Pancreas (tissue), 10 donors: Measurements from ENCODE around the gene BACH2. TPM values are rescaled to one million over a fixed set of nuclear protein-coding genes. Genes with fewer than 3 reads are reported as not detected.

Source experiments
- ATAC-seq, 4 donors: fragments of 200-7000 bp; cut with Tn5 transposase; one replicate each; pipeline versions ENCODE4 v1.8.0 to v1.9.1; 2020; ENCODE audit warnings: mild to moderate bottlenecking in 4 of 4, moderate library complexity in 4 of 4
- DNase-seq, 6 donors: peaks; one replicate each; pipeline ENCODE4 v3.0.0-alpha.2; 2020
- FAIRE-seq: peaks from 2 replicates; lab custom pipeline; 2012; peaks lifted over from hg19 to GRCh38; lab: Jason Lieb, UNC
- H3K27ac ChIP-seq, 4 donors: fragments of 200-600 bp; sonication (generic); 1 replicate in 3 of 4; 2 replicates in 1 of 4; pipeline versions ENCODE4 v1.5.0 to v1.8.0; 2020
- H3K27me3 ChIP-seq, 4 donors: fragments of 200-600 bp; one replicate each; pipeline ENCODE4 v1.8.0; 2021
- H3K36me3 ChIP-seq, 3 donors: fragments of 200-600 bp; sonication (generic) in 1 of 3; one replicate each; pipeline versions ENCODE4 v1.5.0 to v1.8.0; 2020 to 2021
- H3K4me1 ChIP-seq, 3 donors: fragments of 200-600 bp; one replicate each; pipeline ENCODE4 v1.8.0; 2021
- H3K4me3 ChIP-seq, 4 donors: fragments of 200-600 bp; sonication (generic) in 2 of 4; one replicate each; pipeline versions ENCODE4 v1.5.0 to v1.8.0; 2020 to 2021
- H3K9me3 ChIP-seq, 4 donors: fragments of 200-600 bp; one replicate each; pipeline ENCODE4 v1.8.0; 2021
- CTCF ChIP-seq, 4 donors: fragments of 200-600 bp; sonication (generic) in 3 of 4; IDR thresholded peaks; one replicate each; pipeline versions ENCODE4 v1.5.0 to v1.8.0; 2021; ENCODE audit warnings: antibody characterized with exemption in 4 of 4
- WGBS, 2 donors: extraction: QIAGEN DNeasy Blood & Tissue Kit; methylation state at CpG; one replicate each; pipeline ENCODE4 v1.1.7; 2013; 5-methylcytosine and 5-hydroxymethylcytosine counted together
- intact Hi-C, 3 donors: fragments of 100-400 bp; cut with DNase I; formaldehyde crosslinking; loops; one replicate each; pipeline versions ENCODE4 v1.11.1 to v1.14.2; 2022
- polyA plus RNA-seq, 2 donors: library from polyadenylated mRNA; stranded (reverse); fragments of 200-250 nt; gene quantifications; one replicate each; pipeline ENCODE4 v1.2.3, GENCODE V29; 2013
- total RNA-seq, 6 donors: library from RNA; stranded (reverse); fragmentation: NEBNext Ultra II Directional in 4 of 6; extraction: Animal tissue kit (Norgen Biotek cat#: 25700) in 4 of 6; gene quantifications; one replicate each; pipeline versions ENCODE4 v1.2.1 to v1.2.4, GENCODE V29; 2021 to 2023
- donor health status: healthy with polysubstance abuse.
- donor health status: DM: no; HTN: no; CAD: no; lungs with moderate emphysema.
- donor health status: DM: no; HTN: no; CAD: no.
- donor health status: control.
- donor health status: control.
- donor health status: Bipolar disorder and iron deficiency.
- donor health status: DM: yes; HTN: yes; CAD: no.
- donor health status: DM: no; HTN: no; CAD: no.
- donor health status: DM: no; HTN: no; CAD: no.
- donor health status: DM: yes; HTN: yes; CAD: no.

BACH2 gene
- total and polyA plus RNA-seq, 8 donors = 0.61 to 8.0 (median 4.9) TPM

- Histone ChIP-seq H3K4me3 (no peak overlapping the region), H3K27me3 (no peaks in the 10 kb centered on the region), H3K4me1 (no peaks in the 10 kb centered on the region), H3K36me3 (no peaks in the 10 kb centered on the region), H3K27ac (no peak overlapping the region), H3K9me3 (no peaks in the 10 kb centered on the region)
- TF ChIP-seq CTCF (IDR thresholded peaks at IDR 0.05) = no peak
- no peak for FAIRE-seq
- no peak for ATAC-seq
- 77 to 83% methylated on average over 6 of the region's 6 CpGs for WGBS, 2 donors
- DNase-seq = no peak
- intact Hi-C loops = no loop called here
Measured at GRCh38 chr6:90323706-90324105, 27.1 kb upstream of the BACH2 start.

GRCh38 chr6:90322976-90323474 lies 26.4 kb upstream of the BACH2 start:
- Histone ChIP-seq H3K9me3 (no peaks in the 10 kb centered on the region), H3K36me3 (no peaks in the 10 kb centered on the region), H3K4me1 (no peaks in the 10 kb centered on the region), H3K4me3 (no peak overlapping the region), H3K27me3 (no peaks in the 10 kb centered on the region), H3K27ac (no peak overlapping the region)
- DNase-seq (no peak), ATAC-seq (no peak), FAIRE-seq (no peak)
- WGBS, 2 donors = 55 to 71% methylated on average over 3 of the region's 3 CpGs
- intact Hi-C loops = no loop called here
- TF ChIP-seq CTCF (IDR thresholded peaks at IDR 0.05) = no peak

- ATAC-seq (no peak), DNase-seq (no peak), FAIRE-seq (no peak)
- no peak overlapping the region for H3K4me3 ChIP-seq
- no peak for TF ChIP-seq CTCF (IDR thresholded peaks at IDR 0.05)
- H3K4me1 ChIP-seq = no peaks in the 10 kb centered on the region
- WGBS, 2 donors = 56 to 70% methylated on average over 6 of the region's 6 CpGs
- H3K9me3 ChIP-seq = no peaks in the 10 kb centered on the region
- intact Hi-C loops = no loop called here
- H3K36me3 ChIP-seq = no peaks in the 10 kb centered on the region
- no peak overlapping the region for H3K27ac ChIP-seq
- H3K27me3 ChIP-seq = no peaks in the 10 kb centered on the region
Measured at GRCh38 chr6:90319979-90320685, 23.5 kb upstream of the BACH2 start.

- ATAC-seq (no peak), DNase-seq (no peak), FAIRE-seq (no peak)
- intact Hi-C loops = no loop called here
- no peaks in the 10 kb centered on the region for H3K27me3 ChIP-seq
- no peak overlapping the region for H3K4me3 ChIP-seq
- no peaks in the 10 kb centered on the region for H3K36me3 ChIP-seq
- no peak overlapping the region for H3K27ac ChIP-seq
- no peaks in the 10 kb centered on the region for H3K4me1 ChIP-seq
- WGBS, 2 donors = 57 to 86% methylated on average over 1 of the region's 1 CpG
- TF ChIP-seq CTCF (IDR thresholded peaks at IDR 0.05) = no peak
- H3K9me3 ChIP-seq = no peaks in the 10 kb centered on the region
Measured at GRCh38 chr6:90319044-90319443, 22.4 kb upstream of the BACH2 start.

GRCh38 chr6:90315986-90316385 lies 19.3 kb upstream of the BACH2 start:
- Histone ChIP-seq H3K4me1 (no peaks in the 10 kb centered on the region), H3K36me3 (no peaks in the 10 kb centered on the region), H3K27ac (no peak overlapping the region), H3K27me3 (no peaks in the 10 kb centered on the region), H3K9me3 (no peaks in the 10 kb centered on the region), H3K4me3 (no peak overlapping the region)
- DNase-seq = no peak
- intact Hi-C loops = no loop called here
- no peak for TF ChIP-seq CTCF (IDR thresholded peaks at IDR 0.05)
- no peak for ATAC-seq
- 47 to 54% methylated on average over 3 of the region's 3 CpGs for WGBS, 2 donors
- FAIRE-seq = no peak
